Adrenal gland (tissue), 12 donors: ENCODE data around the gene TMEM26. TPM values are rescaled to one million over a fixed set of nuclear protein-coding genes. Genes with fewer than 3 reads are reported as not detected.

Experiments
- DNase-seq, 7 donors: peaks; one replicate each; pipeline ENCODE4 v3.0.0-alpha.2; 2019 to 2020
- H3K27ac ChIP-seq, 5 donors: fragments of 200-600 bp; sonication (generic) in 4 of 5; 1 replicate in 3 of 5; 2 replicates in 2 of 5; pipeline versions ENCODE4 v1.5.1 to v1.8.0; 2016 to 2020; ENCODE audit warnings: mild to moderate bottlenecking in 1 of 5
- H3K27me3 ChIP-seq: fragments of 200-600 bp; 2 replicates; pipeline ENCODE4 v1.8.0; 2021
- H3K36me3 ChIP-seq, 2 donors: fragments of 200-600 bp; replicated peaks in 1 of 2; 1 replicate in 1 of 2; 2 replicates in 1 of 2; pipeline versions ENCODE4 v1.5.1 to v1.8.0; 2018 to 2022
- H3K4me1 ChIP-seq, 2 donors: fragments of 200-600 bp; replicated peaks in 1 of 2; 1 replicate in 1 of 2; 2 replicates in 1 of 2; pipeline versions ENCODE4 v1.5.1 to v1.8.0; 2018 to 2021
- H3K4me3 ChIP-seq, 4 donors: fragments of 200-600 bp; sonication (generic) in 3 of 4; one replicate each; pipeline ENCODE4 v1.5.1; 2016 to 2018
- H3K9me3 ChIP-seq, 3 donors: fragments of 200-600 bp; sonication (generic) in 1 of 3; replicated peaks in 1 of 3; 1 replicate in 2 of 3; 2 replicates in 1 of 3; pipeline versions ENCODE4 v1.5.1 to v1.8.0; 2016 to 2021
- POLR2A ChIP-seq, 2 donors: fragments of 450-650 bp; IDR thresholded peaks; one replicate each; pipeline ENCODE4 v1.6.1; 2017; ENCODE audit warnings: antibody characterized with exemption in 2 of 2, mild to moderate bottlenecking in 2 of 2, moderate library complexity in 1 of 2
- WGBS, 4 donors: extraction: QIAGEN DNeasy Blood & Tissue Kit in 2 of 4; methylation state at CpG; one replicate each; pipeline versions ENCODE4 v1.1.5 to v1.1.7; 2013 to 2017; 5-methylcytosine and 5-hydroxymethylcytosine counted together
- intact Hi-C, 2 donors: fragments of 100-400 bp; cut with DNase I; formaldehyde crosslinking; loops; one replicate each; pipeline versions ENCODE4 v1.14.1 to v1.15.0; 2022 to 2023
- polyA plus RNA-seq, 3 donors: library from polyadenylated mRNA; stranded (reverse); fragments of 200-250 nt in 2 of 3; fragments of 350-450 nt in 1 of 3; fragmentation: Illumina TruSeq in 1 of 3; extraction: RNeasy Lipid Tissue Mini Kit (QIAGEN cat#74804) in 1 of 3; gene quantifications; one replicate each; pipeline ENCODE4 v1.2.3, GENCODE V29; 2013 to 2014
- total RNA-seq, 9 donors: library from RNA; depleted of rRNA in 4 of 9; stranded (reverse); fragments of >200 nt in 4 of 9; fragments of 120-200 nt in 1 of 9; fragmentation: NEBNext Ultra II Directional in 1 of 9; extraction: Animal tissue kit (Norgen Biotek cat#: 25700) in 1 of 9; gene quantifications; one replicate each; pipeline versions ENCODE4 v1.1.0 to v1.2.4, GENCODE V29; 2013 to 2023
- TF ChIP-seq, protein P1 (sequence below), 6 experiments: fragments of 450-650 bp in 4 of 6; fragments of 200-600 bp in 2 of 6; sonication (generic) in 1 of 6; IDR thresholded peaks; 1 replicate in 5 of 6; 2 replicates in 1 of 6; pipeline versions ENCODE4 v1.5.1 to v1.8.0; 2016 to 2021; ENCODE audit warnings: antibody characterized with exemption in 6 of 6, mild to moderate bottlenecking in 2 of 6, moderate library complexity in 1 of 6
- donor health status: healthy with polysubstance abuse.
- donor health status: Bipolar disorder and iron deficiency.
- donor health status: DM: yes; HTN: yes; CAD: no.
- donor health status: DM: no; HTN: no; CAD: no.
- donor health status: DM: no; HTN: no; CAD: no.
- donor health status: DM: yes; HTN: yes; CAD: no.

The TMEM26 gene
- total and polyA plus RNA-seq, 12 donors, result 0.36 to 51.7 (median 1.9) TPM

DNA sequence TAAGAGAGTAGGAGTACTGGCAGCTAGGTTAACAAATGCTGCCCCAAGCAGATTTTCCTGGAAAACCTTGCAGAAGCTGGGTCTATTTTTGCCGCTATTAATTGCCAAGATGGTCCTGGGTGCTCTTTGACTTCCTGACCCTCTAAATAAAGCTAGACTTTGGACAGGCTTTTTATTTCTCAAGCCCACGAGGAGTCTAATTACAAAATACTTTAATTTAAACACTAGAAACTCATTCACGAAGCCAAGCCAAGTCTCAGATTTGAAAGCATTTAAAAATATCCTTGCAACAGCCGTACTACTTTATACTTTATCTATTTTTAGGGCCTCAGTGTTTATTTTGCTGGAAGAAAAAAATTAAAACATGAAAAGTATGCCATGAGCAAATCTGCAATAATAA is 45.1 kb downstream of the TMEM26 start:
- DNase-seq, result no peak
- H3K27ac ChIP-seq, result no peak overlapping the region
- no peaks in the 10 kb centered on the region for H3K36me3 ChIP-seq
- no peaks in the 10 kb centered on the region for H3K9me3 ChIP-seq
- TF ChIP-seq, protein P1, sequence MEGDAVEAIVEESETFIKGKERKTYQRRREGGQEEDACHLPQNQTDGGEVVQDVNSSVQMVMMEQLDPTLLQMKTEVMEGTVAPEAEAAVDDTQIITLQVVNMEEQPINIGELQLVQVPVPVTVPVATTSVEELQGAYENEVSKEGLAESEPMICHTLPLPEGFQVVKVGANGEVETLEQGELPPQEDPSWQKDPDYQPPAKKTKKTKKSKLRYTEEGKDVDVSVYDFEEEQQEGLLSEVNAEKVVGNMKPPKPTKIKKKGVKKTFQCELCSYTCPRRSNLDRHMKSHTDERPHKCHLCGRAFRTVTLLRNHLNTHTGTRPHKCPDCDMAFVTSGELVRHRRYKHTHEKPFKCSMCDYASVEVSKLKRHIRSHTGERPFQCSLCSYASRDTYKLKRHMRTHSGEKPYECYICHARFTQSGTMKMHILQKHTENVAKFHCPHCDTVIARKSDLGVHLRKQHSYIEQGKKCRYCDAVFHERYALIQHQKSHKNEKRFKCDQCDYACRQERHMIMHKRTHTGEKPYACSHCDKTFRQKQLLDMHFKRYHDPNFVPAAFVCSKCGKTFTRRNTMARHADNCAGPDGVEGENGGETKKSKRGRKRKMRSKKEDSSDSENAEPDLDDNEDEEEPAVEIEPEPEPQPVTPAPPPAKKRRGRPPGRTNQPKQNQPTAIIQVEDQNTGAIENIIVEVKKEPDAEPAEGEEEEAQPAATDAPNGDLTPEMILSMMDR (IDR thresholded peaks at IDR 0.05), result no peak
- no peak for TF ChIP-seq POLR2A (IDR thresholded peaks at IDR 0.05)
- H3K4me1 ChIP-seq, result no peaks in the 10 kb centered on the region
- no peaks in the 10 kb centered on the region for H3K27me3 ChIP-seq
- WGBS, 4 donors, result 42 to 55% (median 51%) methylated on average over 4 of the region's 4 CpGs
- intact Hi-C loops, result no loop called here
- H3K4me3 ChIP-seq, result no peak overlapping the region

GRCh38 chr10:61406736-61407135 is 46.4 kb downstream of the TMEM26 start:
- Histone ChIP-seq H3K9me3 (no peaks in the 10 kb centered on the region), H3K27me3 (no peaks in the 10 kb centered on the region), H3K4me3 (no peak overlapping the region), H3K4me1 (no peaks in the 10 kb centered on the region), H3K36me3 (no peaks in the 10 kb centered on the region), H3K27ac (no peak overlapping the region)
- WGBS, 4 donors, result 84 to 91% (median 89%) methylated on average over 3 of the region's 3 CpGs
- TF ChIP-seq, protein P1 (IDR thresholded peaks at IDR 0.05), result no peak
- TF ChIP-seq POLR2A (IDR thresholded peaks at IDR 0.05), result no peak
- DNase-seq, result no peak
- intact Hi-C loops, result no loop called here

GRCh38 chr10:61406242-61406641 is 46.9 kb downstream of the TMEM26 start:
- Histone ChIP-seq H3K4me1 (no peaks in the 10 kb centered on the region), H3K27ac (no peak overlapping the region), H3K4me3 (no peak overlapping the region), H3K9me3 (no peaks in the 10 kb centered on the region), H3K36me3 (no peaks in the 10 kb centered on the region), H3K27me3 (no peaks in the 10 kb centered on the region)
- intact Hi-C loops, result no loop called here
- DNase-seq, result no peak
- no peak for TF ChIP-seq POLR2A (IDR thresholded peaks at IDR 0.05)
- TF ChIP-seq, protein P1 (IDR thresholded peaks at IDR 0.05), result no peak

GRCh38 chr10:61404751-61405150 is 48.4 kb downstream of the TMEM26 start:
- Histone ChIP-seq H3K27ac (no peak overlapping the region), H3K4me3 (no peak overlapping the region), H3K27me3 (no peaks in the 10 kb centered on the region), H3K36me3 (no peaks in the 10 kb centered on the region), H3K4me1 (no peaks in the 10 kb centered on the region), H3K9me3 (no peaks in the 10 kb centered on the region)
- TF ChIP-seq POLR2A (IDR thresholded peaks at IDR 0.05), result no peak
- TF ChIP-seq, protein P1 (IDR thresholded peaks at IDR 0.05), result no peak
- no peak for DNase-seq
- intact Hi-C loops, result no loop called here
